HCT116 (cell line): ENCODE measurements around the gene SCN8A.

Source experiments
- CBX3 ChIP-seq: IDR thresholded peaks from 2 replicates; pipeline ENCODE4 v1.6.1; 2012; ENCODE audit warnings: low read depth
- EGR1 ChIP-seq: IDR thresholded peaks from 2 replicates; pipeline ENCODE4 v1.6.1; 2012; ENCODE audit warnings: low read depth
- POLR2A ChIP-seq: IDR thresholded peaks from 2 replicates; pipeline ENCODE4 v1.7.0; 2011; ENCODE audit warnings: borderline replicate concordance; ENCODE audit not compliant: insufficient read depth, insufficient read length; ENCODE audit errors: extremely low read depth
- POLR2AphosphoS5 ChIP-seq: IDR thresholded peaks from 2 replicates; pipeline ENCODE4 v1.6.1; 2011; ENCODE audit warnings: mild to moderate bottlenecking, low read depth, low read length, moderate library complexity
- RAD21 ChIP-seq: IDR thresholded peaks from 2 replicates; pipeline ENCODE4 v1.6.1; 2012; ENCODE audit warnings: low read depth, mild to moderate bottlenecking
- YY1 ChIP-seq: IDR thresholded peaks from 2 replicates; pipeline ENCODE4 v1.6.1; 2011; ENCODE audit warnings: low read length, low read depth, moderate library complexity, mild to moderate bottlenecking; ENCODE audit not compliant: insufficient replicate concordance; ENCODE audit errors: extremely low read depth
- ZFX ChIP-seq: fragments of 450-650 bp; IDR thresholded peaks from 2 replicates; pipeline ENCODE4 v1.6.1; 2017
- TF ChIP-seq, protein P1 (sequence below): IDR thresholded peaks from 2 replicates; pipeline ENCODE4 v1.6.1; 2012; ENCODE audit warnings: low read depth
- TF ChIP-seq, protein P2 (sequence below), 3 experiments: fragments of 200-600 bp in 1 of 3; sonication (generic) in 1 of 3; IDR thresholded peaks in 2 of 3; conservative IDR thresholded peaks in 1 of 3; 2 replicates each; pipeline ENCODE4 v1.5.1; 2012 to 2017; ENCODE audit warnings: low read depth in 2 of 3, low read length in 2 of 3, antibody characterized with exemption in 1 of 3, borderline replicate concordance in 1 of 3, control low read depth in 1 of 3, mild to moderate bottlenecking in 1 of 3, mixed read lengths in 1 of 3, mixed run types in 1 of 3, moderate library complexity in 1 of 3; ENCODE audit not compliant: insufficient read depth in 1 of 3
- TF ChIP-seq, protein P3 (sequence below): IDR thresholded peaks from 2 replicates; pipeline ENCODE4 v1.6.1; 2012

GRCh38 chr12:51621156-51621922 is 30.3 kb downstream of the SCN8A start:
- TF ChIP-seq, protein P1, sequence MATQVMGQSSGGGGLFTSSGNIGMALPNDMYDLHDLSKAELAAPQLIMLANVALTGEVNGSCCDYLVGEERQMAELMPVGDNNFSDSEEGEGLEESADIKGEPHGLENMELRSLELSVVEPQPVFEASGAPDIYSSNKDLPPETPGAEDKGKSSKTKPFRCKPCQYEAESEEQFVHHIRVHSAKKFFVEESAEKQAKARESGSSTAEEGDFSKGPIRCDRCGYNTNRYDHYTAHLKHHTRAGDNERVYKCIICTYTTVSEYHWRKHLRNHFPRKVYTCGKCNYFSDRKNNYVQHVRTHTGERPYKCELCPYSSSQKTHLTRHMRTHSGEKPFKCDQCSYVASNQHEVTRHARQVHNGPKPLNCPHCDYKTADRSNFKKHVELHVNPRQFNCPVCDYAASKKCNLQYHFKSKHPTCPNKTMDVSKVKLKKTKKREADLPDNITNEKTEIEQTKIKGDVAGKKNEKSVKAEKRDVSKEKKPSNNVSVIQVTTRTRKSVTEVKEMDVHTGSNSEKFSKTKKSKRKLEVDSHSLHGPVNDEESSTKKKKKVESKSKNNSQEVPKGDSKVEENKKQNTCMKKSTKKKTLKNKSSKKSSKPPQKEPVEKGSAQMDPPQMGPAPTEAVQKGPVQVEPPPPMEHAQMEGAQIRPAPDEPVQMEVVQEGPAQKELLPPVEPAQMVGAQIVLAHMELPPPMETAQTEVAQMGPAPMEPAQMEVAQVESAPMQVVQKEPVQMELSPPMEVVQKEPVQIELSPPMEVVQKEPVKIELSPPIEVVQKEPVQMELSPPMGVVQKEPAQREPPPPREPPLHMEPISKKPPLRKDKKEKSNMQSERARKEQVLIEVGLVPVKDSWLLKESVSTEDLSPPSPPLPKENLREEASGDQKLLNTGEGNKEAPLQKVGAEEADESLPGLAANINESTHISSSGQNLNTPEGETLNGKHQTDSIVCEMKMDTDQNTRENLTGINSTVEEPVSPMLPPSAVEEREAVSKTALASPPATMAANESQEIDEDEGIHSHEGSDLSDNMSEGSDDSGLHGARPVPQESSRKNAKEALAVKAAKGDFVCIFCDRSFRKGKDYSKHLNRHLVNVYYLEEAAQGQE, result no peak
- no peak for TF ChIP-seq POLR2A
- no peak for TF ChIP-seq YY1
- TF ChIP-seq, protein P2, sequence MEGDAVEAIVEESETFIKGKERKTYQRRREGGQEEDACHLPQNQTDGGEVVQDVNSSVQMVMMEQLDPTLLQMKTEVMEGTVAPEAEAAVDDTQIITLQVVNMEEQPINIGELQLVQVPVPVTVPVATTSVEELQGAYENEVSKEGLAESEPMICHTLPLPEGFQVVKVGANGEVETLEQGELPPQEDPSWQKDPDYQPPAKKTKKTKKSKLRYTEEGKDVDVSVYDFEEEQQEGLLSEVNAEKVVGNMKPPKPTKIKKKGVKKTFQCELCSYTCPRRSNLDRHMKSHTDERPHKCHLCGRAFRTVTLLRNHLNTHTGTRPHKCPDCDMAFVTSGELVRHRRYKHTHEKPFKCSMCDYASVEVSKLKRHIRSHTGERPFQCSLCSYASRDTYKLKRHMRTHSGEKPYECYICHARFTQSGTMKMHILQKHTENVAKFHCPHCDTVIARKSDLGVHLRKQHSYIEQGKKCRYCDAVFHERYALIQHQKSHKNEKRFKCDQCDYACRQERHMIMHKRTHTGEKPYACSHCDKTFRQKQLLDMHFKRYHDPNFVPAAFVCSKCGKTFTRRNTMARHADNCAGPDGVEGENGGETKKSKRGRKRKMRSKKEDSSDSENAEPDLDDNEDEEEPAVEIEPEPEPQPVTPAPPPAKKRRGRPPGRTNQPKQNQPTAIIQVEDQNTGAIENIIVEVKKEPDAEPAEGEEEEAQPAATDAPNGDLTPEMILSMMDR (IDR thresholded peaks at IDR 0.05 in 2 of 3, conservative IDR thresholded peaks at IDR 0.05 in 1 of 3; ENCODE audit: borderline replicate concordance in 1 of 3, insufficient read depth in 1 of 3, low read depth in 2 of 3, low read length in 2 of 3), result no peak
- no peak for TF ChIP-seq ZFX
- TF ChIP-seq RAD21, result no peak
- TF ChIP-seq POLR2AphosphoS5, result no peak
- no peak for TF ChIP-seq CBX3
- TF ChIP-seq, protein P3, sequence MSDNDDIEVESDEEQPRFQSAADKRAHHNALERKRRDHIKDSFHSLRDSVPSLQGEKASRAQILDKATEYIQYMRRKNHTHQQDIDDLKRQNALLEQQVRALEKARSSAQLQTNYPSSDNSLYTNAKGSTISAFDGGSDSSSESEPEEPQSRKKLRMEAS, result no peak
- TF ChIP-seq EGR1, result no peak
